Stimulated activated naive CD8-positive, alpha-beta T cell treated with anti-CD3 and anti-CD28 coated beads, Interleukin-15, amount 100 ng/mL, for 72 hours (primary cell): Measurements from ENCODE around the gene CDH5.

Experiments
- ATAC-seq: fragments of 150-1000 bp; cut with Tn5 transposase; 2 replicates; pipeline ENCODE4 v1.10.0; 2021; ENCODE audit warnings: mild to moderate bottlenecking, moderate library complexity
- DNase-seq, 2 donors: peaks; one replicate each; pipeline ENCODE4 v3.0.0; 2021 to 2022
- H3K27ac Mint-ChIP-seq, 2 donors: one replicate each; pipeline ENCODE4 v1.8.0; 2022; ENCODE audit warnings: mild to moderate bottlenecking in 2 of 2, mixed read lengths in 2 of 2, moderate library complexity in 2 of 2
- H3K27me3 Mint-ChIP-seq: one replicate; pipeline ENCODE4 v1.8.0; 2022; ENCODE audit warnings: mixed read lengths
- H3K4me1 Mint-ChIP-seq: one replicate; pipeline ENCODE4 v1.8.0; 2022; ENCODE audit warnings: mild to moderate bottlenecking, mixed read lengths
- H3K4me3 Mint-ChIP-seq, 2 donors: one replicate each; pipeline ENCODE4 v1.8.0; 2022; ENCODE audit warnings: mild to moderate bottlenecking in 2 of 2, mixed read lengths in 2 of 2, moderate library complexity in 1 of 2
- H3K9me3 Mint-ChIP-seq, 2 donors: one replicate each; pipeline ENCODE4 v1.8.0; 2022; ENCODE audit warnings: mixed read lengths in 2 of 2

Gene CDH5

DNA sequence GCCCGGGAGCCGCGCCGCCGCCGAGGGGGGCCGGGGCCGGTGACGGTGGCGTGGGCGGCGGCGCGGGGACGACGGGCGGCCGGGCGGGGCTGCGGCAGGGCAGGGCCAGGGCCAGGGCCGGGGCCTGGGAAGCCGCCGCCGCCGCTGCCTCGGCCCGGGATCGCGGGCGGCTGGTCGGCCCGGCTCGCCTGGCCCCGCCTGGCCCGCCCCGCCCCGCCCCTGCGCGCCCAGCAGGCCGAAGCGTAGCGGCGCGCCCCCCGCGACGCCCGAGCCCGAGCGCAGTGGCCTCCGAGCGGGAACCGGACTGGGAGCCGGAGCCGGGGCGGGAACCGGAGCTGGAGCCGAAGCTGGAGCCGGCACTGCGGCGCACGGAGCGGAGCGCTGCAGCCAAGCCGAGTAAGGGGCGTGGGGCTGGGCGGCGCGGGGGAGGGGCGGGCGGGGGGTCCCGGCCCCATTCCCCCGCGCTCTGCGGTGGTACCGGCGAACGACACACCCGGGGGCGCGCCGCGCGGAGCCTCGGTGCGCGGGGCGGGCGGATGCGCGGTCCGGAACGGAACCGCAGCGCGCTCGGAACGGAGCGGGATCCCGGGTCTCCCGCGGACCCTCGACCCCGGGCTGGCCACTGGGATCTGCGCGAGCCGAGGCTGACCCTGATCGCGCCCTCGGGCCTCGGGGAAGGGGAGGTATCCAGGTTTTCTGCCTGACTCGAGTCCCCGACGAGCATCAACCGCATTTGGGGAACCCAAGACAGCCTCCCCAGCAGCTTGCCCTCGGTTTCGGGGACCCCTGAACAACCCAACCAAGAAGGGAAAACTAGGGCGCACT lies 60.8 kb downstream of the CDH5 start, which contains the start of gene BEAN1:
TSS of gene BEAN1 (plus strand) at position 260 of the 825 bp plus-strand sequence. CDS start 10,382 bp downstream, outside the sequence.
- peaks cover 88% of the 10 kb centered on the region for H3K27me3 Mint-ChIP-seq
- H3K27ac Mint-ChIP-seq: no peak within 1 kb of the TSS
- H3K9me3 Mint-ChIP-seq: no peaks in the 10 kb centered on the region
- H3K4me1 Mint-ChIP-seq: peaks cover 5% of the 10 kb centered on the region
- peak within 1 kb of the TSS; percentile 10 to 48 for H3K4me3 Mint-ChIP-seq
- peak; percentile 57 for ATAC-seq
- no peak for DNase-seq

DNA sequence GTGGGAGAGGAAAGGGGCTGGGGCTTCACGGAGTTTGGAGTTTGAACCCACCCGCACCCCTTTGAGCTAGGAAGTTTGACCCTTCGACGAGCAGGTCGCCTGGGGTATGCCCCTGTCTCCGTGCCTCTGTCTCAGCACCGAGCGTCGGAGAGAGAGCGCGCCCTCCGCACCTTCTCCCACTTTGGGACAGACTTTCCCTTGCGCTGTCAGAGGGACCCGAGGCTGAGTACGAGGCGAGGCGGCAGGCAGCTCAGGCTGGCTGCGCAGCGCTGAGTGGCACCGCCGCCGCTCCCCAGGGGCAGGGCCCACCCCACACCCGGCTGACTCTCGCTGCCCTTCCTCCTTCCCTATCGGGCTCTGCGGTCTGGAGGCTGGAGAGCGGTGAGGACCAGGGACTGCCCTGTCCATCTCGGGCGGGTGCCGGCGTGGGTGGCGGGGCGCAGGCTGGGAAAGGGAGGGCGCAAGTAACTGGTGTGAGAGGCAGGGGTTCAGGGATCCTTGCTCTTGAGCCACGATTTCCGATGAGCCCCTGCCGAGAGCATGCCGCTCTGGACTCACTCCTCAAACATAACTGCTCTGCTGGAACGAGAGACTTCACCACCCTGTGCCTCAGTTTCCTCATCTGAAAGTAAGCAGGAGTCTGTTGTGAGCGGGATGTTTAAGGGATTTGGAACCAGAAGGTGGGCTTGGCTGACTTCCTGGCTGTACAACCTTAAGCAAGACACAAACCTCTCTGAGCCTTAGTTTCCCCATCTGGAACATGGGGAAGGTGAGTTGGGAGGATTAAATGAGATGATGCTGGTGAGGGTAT lies 61.6 kb downstream of the CDH5 start:
- DNase-seq (no peak), ATAC-seq (peak; percentile 51)
- Mint-ChIP-seq H3K27ac (no peak overlapping the region), H3K4me3 (peak overlapping the region; percentile 10 to 48), H3K4me1 (peaks cover 5% of the 10 kb centered on the region), H3K27me3 (peaks cover 93% of the 10 kb centered on the region), H3K9me3 (no peaks in the 10 kb centered on the region)

DNA sequence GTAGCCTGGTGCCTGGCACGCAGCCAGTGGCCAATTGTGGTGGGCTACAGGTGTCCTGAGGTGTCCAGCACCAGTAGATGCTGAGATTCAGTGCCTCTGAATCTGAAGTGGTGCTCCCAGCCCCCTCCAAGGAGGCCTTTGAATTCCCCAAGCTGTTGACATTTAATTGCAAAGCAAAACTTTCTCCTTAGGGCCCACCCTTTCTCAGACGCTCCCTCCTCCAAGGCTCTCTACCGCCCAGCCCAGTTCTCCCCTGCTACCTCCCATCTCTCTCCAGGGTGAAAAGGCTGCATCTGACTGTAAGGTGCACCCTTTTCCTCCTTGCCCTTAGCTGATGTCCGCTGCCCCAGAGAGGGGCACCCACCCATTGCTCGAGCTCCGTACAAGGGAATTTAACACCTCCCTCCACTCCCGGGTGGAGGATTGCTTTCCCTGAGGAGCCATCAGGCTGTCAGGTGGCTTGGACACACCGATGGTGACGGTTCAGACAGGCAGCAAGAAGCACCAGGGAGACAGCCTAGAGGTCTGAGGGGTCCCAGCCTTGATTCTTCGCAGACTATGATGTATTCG lies 62.3 kb downstream of the CDH5 start:
- H3K4me3 Mint-ChIP-seq: no peak overlapping the region
- peaks cover 94% of the 10 kb centered on the region for H3K27me3 Mint-ChIP-seq
- peaks cover 5% of the 10 kb centered on the region for H3K4me1 Mint-ChIP-seq
- ATAC-seq (no peak), DNase-seq (no peak)
- no peaks in the 10 kb centered on the region for H3K9me3 Mint-ChIP-seq
- no peak overlapping the region for H3K27ac Mint-ChIP-seq

DNA sequence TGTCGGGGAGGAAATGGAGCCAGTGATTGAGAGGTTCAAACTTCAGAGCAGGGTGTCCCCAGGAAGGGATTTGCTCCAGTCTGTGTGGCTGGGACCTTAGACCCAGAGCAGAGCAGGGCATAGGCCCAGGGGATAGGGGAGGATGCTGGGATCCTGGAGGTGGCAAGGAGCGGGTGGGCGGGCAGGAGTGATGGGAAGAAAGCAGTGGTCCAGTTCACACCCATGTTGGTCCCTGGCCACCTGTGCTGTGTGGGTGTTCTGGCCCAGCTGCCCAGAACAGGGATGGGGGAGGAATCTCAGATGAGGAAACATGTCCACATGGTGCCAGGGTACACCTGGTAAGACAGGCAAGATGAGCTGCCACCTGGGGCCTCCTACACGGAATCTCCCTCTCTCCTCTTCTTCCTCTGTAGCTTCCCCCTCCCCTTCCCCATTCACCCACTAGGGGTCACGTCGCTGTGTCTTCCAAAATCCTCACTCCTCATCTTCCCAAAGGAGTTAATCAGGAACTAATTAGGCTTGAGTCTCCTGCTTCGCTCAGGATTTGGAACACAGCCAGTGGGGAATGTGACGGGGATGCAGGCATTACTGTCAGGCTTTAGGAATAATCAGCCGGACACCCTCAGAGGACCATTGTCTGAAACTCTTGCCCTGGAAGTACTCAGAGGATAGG lies 62.9 kb downstream of the CDH5 start:
- Mint-ChIP-seq H3K27me3 (peaks cover 90% of the 10 kb centered on the region), H3K27ac (no peak overlapping the region), H3K4me3 (no peak overlapping the region), H3K9me3 (no peaks in the 10 kb centered on the region), H3K4me1 (peaks cover 5% of the 10 kb centered on the region)
- DNase-seq (no peak), ATAC-seq (no peak)

DNA sequence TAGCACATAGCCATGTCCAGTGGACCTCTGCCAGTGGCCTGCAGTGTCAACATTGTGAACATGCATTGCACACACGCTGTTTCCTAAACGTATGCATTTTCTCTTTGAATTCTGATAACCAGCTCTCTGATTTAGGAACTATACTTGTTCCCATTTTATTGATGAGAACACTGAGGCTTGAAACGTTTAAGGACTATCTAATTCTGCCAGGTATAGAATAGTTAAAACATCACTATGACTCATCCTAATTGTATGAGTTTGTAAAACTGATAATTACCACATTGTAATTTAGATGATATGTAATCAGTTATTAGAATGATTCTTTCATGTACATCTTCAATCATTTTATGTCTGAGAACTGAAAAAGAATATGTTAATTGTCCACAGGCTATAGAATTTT lies 63.7 kb downstream of the CDH5 start:
- Mint-ChIP-seq H3K4me3 (no peak overlapping the region), H3K4me1 (peaks cover 5% of the 10 kb centered on the region), H3K9me3 (no peaks in the 10 kb centered on the region), H3K27ac (no peak overlapping the region), H3K27me3 (peaks cover 83% of the 10 kb centered on the region)
- DNase-seq: no peak
- no peak for ATAC-seq

DNA sequence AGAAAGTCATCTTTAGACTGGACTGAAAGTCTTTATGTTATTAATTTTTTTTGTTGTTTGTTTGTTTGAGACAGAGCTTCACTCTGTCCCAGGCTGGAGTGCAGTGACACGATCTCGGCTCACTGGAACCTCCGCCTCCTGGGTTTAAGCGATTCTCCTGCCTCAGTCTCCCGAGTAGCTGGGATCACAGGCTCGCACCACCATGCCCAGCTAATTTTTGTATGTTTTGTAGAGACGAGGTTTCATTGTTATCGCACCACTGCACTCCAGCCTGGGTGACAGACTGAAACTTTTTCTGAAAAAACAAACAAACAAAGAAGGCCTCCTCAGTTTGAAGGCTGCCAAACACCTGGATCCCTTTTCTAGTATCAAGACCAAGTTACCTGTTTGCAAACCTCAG lies 65.3 kb downstream of the CDH5 start:
- ATAC-seq: no peak
- H3K4me3 Mint-ChIP-seq: no peak overlapping the region
- no peak overlapping the region for H3K27ac Mint-ChIP-seq
- no peaks in the 10 kb centered on the region for H3K9me3 Mint-ChIP-seq
- DNase-seq: no peak
- peaks cover under 1% of the 10 kb centered on the region for H3K4me1 Mint-ChIP-seq
- H3K27me3 Mint-ChIP-seq: peaks cover 67% of the 10 kb centered on the region

DNA sequence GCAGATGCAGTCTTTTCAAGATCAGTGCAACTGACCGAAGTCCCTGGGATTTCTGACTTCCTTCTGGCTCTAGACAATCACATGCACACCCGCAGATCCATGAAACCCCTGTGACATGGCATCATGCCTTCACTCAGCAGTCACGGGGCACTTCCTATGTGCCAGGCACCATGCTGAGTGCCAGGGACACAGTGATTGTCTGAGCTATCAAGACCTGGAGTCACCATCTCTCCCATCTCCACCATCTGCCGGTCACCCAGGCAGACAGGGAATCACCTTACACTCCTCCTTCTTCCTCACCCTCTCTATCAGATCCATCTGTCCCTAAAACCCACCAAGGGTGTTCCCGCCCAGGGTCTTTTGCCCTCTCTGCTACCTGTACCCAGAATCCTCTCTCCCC lies 65.9 kb downstream of the CDH5 start:
- Mint-ChIP-seq H3K4me1 (no peaks in the 10 kb centered on the region), H3K4me3 (no peak overlapping the region), H3K27ac (no peak overlapping the region), H3K9me3 (no peaks in the 10 kb centered on the region), H3K27me3 (peaks cover 65% of the 10 kb centered on the region)
- DNase-seq (no peak), ATAC-seq (no peak)

DNA sequence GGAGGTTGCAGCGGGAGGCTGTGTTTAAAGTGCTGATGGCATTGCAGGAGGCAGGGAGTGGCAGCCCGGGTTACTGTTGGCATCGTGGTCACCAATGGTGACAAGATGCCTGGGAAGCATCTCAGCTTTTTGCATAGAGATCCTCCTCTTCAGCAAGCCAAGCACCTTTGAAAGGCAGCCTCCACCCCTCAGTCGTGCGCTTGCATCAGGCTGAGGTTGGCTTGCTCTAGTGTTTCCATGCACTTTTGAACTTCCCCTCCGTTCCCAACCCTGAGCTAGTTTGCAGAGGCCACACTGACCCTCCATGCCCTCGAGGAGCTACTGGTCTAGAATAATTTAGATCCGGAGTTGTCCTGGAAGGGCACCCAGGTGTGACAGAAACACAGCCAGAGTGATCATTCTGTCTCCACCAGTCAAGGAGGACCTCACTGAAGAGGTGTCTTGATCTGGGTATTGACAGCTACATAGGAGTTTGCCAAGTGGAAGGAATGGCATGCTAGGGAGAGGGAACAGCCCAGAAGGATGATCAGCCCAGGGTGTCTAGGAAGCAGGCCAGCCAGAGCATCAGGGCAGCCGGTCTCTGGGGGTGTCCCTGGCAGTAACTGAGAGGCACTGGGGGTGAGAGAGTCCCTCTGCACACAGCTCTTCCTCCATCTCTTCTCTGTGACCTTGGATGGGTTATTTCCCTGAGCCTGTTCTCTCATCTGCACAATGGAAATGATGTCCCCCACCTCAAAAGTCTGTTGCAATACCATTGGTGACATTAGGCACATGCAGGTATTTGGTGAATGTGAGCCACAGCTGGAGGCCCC lies 68.3 kb downstream of the CDH5 start:
- DNase-seq (no peak), ATAC-seq (no peak)
- peaks cover 42% of the 10 kb centered on the region for H3K27me3 Mint-ChIP-seq
- H3K4me3 Mint-ChIP-seq: no peak overlapping the region
- no peak overlapping the region for H3K27ac Mint-ChIP-seq
- no peaks in the 10 kb centered on the region for H3K4me1 Mint-ChIP-seq
- no peaks in the 10 kb centered on the region for H3K9me3 Mint-ChIP-seq

DNA sequence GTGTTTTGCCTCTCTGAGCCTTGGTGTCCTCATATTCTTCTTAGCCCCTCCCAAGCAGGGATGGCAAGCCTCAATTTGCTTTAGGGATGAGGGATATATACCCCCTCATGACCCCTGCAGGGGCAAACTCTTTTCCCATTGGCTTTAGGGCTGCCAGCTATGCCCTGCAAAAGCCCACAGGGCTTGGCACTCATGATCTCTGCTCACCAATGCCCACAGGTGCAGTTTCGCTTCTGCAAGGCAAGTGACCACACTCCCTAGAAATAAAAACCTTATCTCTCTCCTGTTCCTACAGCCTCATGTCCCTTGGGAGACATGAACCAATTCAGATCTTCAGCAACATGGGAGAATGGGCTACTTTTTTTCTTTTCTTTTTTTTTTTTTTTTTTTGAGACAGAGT lies 69.4 kb downstream of the CDH5 start:
- no peak for ATAC-seq
- peaks cover 38% of the 10 kb centered on the region for H3K27me3 Mint-ChIP-seq

DNA sequence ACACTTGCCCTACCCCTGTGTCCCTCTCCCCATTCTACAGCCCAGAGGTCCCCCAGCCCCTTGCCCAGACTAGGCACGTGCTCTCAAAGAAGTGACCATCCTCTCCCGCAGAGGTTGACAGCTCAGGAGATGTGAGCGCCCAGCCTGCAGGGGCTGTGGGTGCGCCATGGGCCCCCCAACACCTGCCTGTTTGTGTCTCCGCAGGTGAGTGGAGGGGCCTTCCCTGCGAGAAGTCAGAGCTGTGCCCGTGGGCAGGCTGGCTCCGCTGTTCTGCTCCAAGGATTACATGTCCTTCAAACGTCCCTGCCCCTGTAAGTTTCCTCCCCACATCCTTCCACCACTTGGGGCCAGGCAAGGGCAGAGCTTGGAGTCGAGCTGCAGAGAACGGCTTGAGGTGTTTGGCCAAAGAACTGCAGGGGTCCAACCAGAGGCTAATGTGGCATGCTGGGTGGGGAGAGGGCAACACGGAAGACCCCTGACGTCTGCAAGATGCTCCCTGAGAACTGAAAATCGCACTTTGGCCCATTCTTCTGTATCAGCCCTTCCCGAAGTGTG lies 71.0 kb downstream of the CDH5 start:
- H3K4me3 Mint-ChIP-seq: no peak overlapping the region
- no peaks in the 10 kb centered on the region for H3K4me1 Mint-ChIP-seq
- peaks cover 27% of the 10 kb centered on the region for H3K27me3 Mint-ChIP-seq
- H3K27ac Mint-ChIP-seq: no peak overlapping the region
- DNase-seq (no peak), ATAC-seq (no peak)
- H3K9me3 Mint-ChIP-seq: no peaks in the 10 kb centered on the region

More for the DNA sequence above, 69.4 kb downstream of the CDH5 start:
- Mint-ChIP-seq H3K9me3 (no peaks in the 10 kb centered on the region), H3K4me3 (no peak overlapping the region), H3K4me1 (no peaks in the 10 kb centered on the region), H3K27ac (no peak overlapping the region)
- no peak for DNase-seq

DNA sequence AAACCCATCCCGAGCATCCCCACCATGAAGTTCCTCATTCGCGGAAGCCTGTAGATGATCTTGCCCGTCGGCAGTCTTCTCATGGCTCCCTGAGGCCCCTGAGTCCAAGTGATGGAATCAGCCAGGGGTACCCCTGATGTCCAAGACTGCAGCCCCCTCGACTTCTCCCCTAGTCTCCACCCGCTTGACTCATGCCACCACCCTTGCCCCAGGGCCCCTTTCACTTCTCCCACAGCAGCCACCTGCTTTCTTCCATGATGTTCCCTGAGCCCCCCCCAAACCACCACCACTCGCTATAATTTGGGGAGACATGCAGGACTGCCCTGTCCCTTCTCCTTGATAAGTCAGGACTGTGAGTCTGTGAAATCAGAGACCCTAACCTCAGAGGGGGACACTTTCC lies 72.0 kb downstream of the CDH5 start:
- DNase-seq (no peak), ATAC-seq (no peak)
- H3K4me3 Mint-ChIP-seq: no peak overlapping the region
- peak overlapping the region in 1 of 2 donors; percentile 59 for H3K27ac Mint-ChIP-seq
- H3K9me3 Mint-ChIP-seq: no peaks in the 10 kb centered on the region
- no peaks in the 10 kb centered on the region for H3K4me1 Mint-ChIP-seq
- H3K27me3 Mint-ChIP-seq: peaks cover 17% of the 10 kb centered on the region

DNA sequence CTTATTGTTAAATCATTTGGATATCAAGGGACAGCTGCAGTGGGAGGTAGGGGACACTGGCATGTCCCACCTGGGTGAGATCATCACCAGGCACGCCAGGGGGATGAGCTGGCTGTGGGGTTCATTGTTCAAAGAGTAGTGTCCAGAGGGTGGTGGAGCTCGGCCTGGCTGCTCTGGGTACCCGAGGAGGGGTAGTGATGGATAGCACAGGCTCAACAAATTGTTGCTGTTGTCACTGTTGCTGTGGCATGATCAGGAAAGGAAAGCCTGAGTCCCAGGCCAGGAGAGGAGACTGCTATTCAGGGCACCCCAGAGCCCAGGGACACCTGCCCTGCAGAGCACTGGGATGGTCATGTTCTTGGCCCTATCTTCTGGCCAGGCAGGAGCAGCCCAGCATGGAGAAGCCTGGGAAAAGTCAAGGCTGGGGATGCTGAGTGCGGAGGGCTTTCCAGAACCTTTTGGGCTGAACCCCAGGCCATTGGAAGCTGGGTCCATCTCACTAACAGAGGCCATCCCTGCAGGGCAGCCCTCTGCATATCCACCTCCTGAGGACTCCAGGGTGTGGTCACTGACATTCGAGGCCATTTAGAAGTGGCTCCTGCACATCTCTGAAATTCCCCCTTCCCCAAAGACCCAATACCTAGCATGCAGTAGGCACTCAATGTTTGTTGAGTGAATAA lies 72.7 kb downstream of the CDH5 start:
- Mint-ChIP-seq H3K27ac (no peak overlapping the region), H3K4me1 (no peaks in the 10 kb centered on the region), H3K4me3 (no peak overlapping the region), H3K9me3 (no peaks in the 10 kb centered on the region), H3K27me3 (peaks cover 18% of the 10 kb centered on the region)
- DNase-seq (no peak), ATAC-seq (no peak)

DNA sequence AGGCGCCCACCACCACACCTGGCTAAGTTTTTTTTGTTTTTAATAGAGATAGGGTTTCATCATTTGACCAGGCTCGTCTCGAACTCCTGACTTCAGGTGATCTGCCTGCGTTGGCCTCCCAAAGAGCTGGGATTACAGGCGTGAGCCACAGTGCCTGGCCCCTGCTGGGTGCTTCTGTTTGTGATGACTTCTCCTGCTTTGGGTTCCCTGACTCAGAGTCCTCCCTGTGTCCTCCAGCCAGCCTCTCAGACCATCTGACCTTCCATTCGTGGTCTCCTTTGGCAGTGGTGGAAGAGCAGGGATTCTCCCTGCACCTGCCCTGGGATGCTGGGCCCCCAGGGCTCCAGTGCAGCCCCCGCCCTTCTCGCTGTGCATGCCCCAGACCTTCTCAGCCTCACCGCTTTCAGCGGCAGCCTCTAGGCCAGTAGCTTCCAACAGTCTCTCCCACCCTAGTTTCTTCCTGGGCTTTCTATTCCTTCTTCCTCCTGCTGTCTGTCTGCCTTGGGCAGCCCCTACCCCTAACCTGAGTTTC lies 73.8 kb downstream of the CDH5 start:
- H3K27me3 Mint-ChIP-seq: peaks cover 22% of the 10 kb centered on the region
- no peak for DNase-seq

DNA sequence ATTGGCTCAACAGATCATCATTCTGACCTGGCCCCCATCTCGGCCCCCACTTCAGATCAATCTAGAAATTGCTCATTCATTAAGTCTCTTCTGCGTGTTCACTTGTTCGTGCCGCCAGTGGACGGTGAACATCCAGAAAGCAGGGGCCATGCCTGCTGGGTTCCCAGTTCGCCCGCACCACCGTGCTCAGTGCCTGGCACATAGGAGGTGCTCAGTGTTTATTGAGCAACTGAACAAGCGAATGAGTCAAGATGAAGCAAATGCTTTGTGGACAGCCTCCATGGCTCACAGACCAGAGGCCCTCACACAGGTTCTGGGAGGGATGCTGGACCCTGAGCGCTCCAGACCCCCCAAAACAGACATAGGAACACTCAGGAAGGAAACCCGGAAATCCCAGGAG lies 74.5 kb downstream of the CDH5 start:
- peaks cover 29% of the 10 kb centered on the region for H3K27me3 Mint-ChIP-seq
- no peaks in the 10 kb centered on the region for H3K9me3 Mint-ChIP-seq
- DNase-seq: no peak
- H3K4me1 Mint-ChIP-seq: no peaks in the 10 kb centered on the region
- H3K4me3 Mint-ChIP-seq: no peak overlapping the region
- H3K27ac Mint-ChIP-seq: no peak overlapping the region
- ATAC-seq: no peak

More for the DNA sequence above, 73.8 kb downstream of the CDH5 start:
- Mint-ChIP-seq H3K4me1 (no peaks in the 10 kb centered on the region), H3K4me3 (no peak overlapping the region), H3K9me3 (no peaks in the 10 kb centered on the region), H3K27ac (no peak overlapping the region)
- no peak for ATAC-seq
